HCT116 (cell line): ENCODE measurements around the gene TWF1. TPM values are rescaled to one million over a fixed set of nuclear protein-coding genes. Genes with fewer than 3 reads are reported as not detected.

Source experiments
- ATAC-seq: fragments of 200-7000 bp; cut with Tn5 transposase; 2 replicates; pipeline ENCODE4 v1.9.1; 2020; ENCODE audit warnings: mild to moderate bottlenecking, moderate library complexity
- BruUV-seq: library from RNA; stranded (reverse); fragments of 400-500 nt; replicated peaks from 2 replicates; lab custom pipeline; 2021; lab: Mats Ljungman, UMichigan
- CTCF ChIA-PET: fragments of 300-600 bp; sonication (Branson Sonifier 250); formaldehyde crosslinking; loops from one replicate; lab custom pipeline; 2021; ENCODE audit warnings: antibody characterized with exemption; lab: Charles Lee
- POLR2A ChIA-PET: fragments of 300-600, 350-600 bp; sonication (Branson Sonifier 250); formaldehyde crosslinking; loops from one replicate; lab custom pipeline; 2021; ENCODE audit warnings: antibody characterized with exemption; lab: Charles Lee
- RAD21 ChIA-PET, 2 experiments: fragments of 300-600 bp; sonication (Branson Sonifier 250); formaldehyde crosslinking; loops; one replicate each; lab custom pipeline; 2023; ENCODE audit warnings: low total read pairs in 2 of 2; ENCODE audit not compliant: uncharacterized antibody in 2 of 2, unreplicated experiment in 2 of 2, low non-redundant PET in 1 of 2; lab: Charles Lee
- DNase-seq: peaks from one replicate; pipeline ENCODE4 v3.0.0-alpha.2; 2010; ENCODE audit warnings: low read depth, low spot score
- H2AFZ ChIP-seq: fragments of 200-600 bp; shearing (Covaris generic), sonication (generic); 2 replicates; pipeline ENCODE4 v1.6.1; 2017; ENCODE audit warnings: low read depth, mixed run types, mixed read lengths, antibody characterized with exemption, low read length; ENCODE audit not compliant: poor library complexity, severe bottlenecking
- H3K27ac ChIP-seq: 2 replicates; pipeline ENCODE4 v1.5.1; 2012; ENCODE audit warnings: low read depth, low read length
- H3K27me3 ChIP-seq: fragments of 200-600 bp; sonication (generic); 2 replicates; pipeline ENCODE4 v1.6.1; 2016; ENCODE audit warnings: mixed run types, low read length, mixed read lengths; ENCODE audit not compliant: insufficient read depth
- H3K36me3 ChIP-seq, 2 experiments: fragments of 200-500 bp in 1 of 2; fragments of 200-600 bp in 1 of 2; sonication (Bioruptor generic) in 1 of 2; sonication (generic) in 1 of 2; 2 replicates each; pipeline versions ENCODE4 v1.5.1 to v1.6.1; 2014 to 2016; ENCODE audit warnings: low read length in 2 of 2, inconsistent platforms in 1 of 2, mixed read lengths in 1 of 2, mixed run types in 1 of 2; ENCODE audit not compliant: insufficient read depth in 2 of 2, control insufficient read depth in 1 of 2
- H3K4me1 ChIP-seq, 2 experiments: fragments of 200-600 bp in 1 of 2; sonication (generic) in 1 of 2; 2 replicates each; pipeline versions ENCODE4 v1.5.1 to v1.6.1; 2012 to 2017; ENCODE audit warnings: low read length in 2 of 2, inconsistent platforms in 1 of 2, mild to moderate bottlenecking in 1 of 2, mixed read lengths in 1 of 2, mixed run types in 1 of 2, moderate library complexity in 1 of 2; ENCODE audit not compliant: insufficient read depth in 2 of 2, control insufficient read depth in 1 of 2
- H3K4me2 ChIP-seq: fragments of 200-600 bp; sonication (generic); 2 replicates; pipeline ENCODE4 v1.6.1; 2017; ENCODE audit warnings: mixed run types, low read length, mixed read lengths
- H3K4me3 ChIP-seq, 2 experiments: fragments of 200-600 bp in 1 of 2; sonication (generic) in 1 of 2; replicated peaks in 1 of 2; 2 replicates each; pipeline ENCODE4 v1.5.1; 2011 to 2016; ENCODE audit warnings: low read length in 2 of 2, control low read depth in 1 of 2, low read depth in 1 of 2, mild to moderate bottlenecking in 1 of 2, mixed read lengths in 1 of 2, mixed run types in 1 of 2
- H3K79me2 ChIP-seq: fragments of 200-600 bp; sonication (generic); 2 replicates; pipeline ENCODE4 v1.6.1; 2017; ENCODE audit warnings: mild to moderate bottlenecking, mixed run types, low read length, moderate library complexity, mixed read lengths; ENCODE audit not compliant: insufficient read depth
- H3K9ac ChIP-seq: fragments of 200-600 bp; sonication (generic); 2 replicates; pipeline ENCODE4 v1.6.1; 2016; ENCODE audit warnings: low read length, mixed read lengths
- H3K9me2 ChIP-seq: fragments of 200-600 bp; sonication (generic), shearing (Covaris generic); 2 replicates; pipeline ENCODE4 v1.6.1; 2017; ENCODE audit warnings: mixed run types, mild to moderate bottlenecking, moderate library complexity; ENCODE audit not compliant: insufficient read depth
- H3K9me3 ChIP-seq, 2 experiments: fragments of 200-500 bp in 1 of 2; fragments of 200-600 bp in 1 of 2; sonication (Bioruptor generic) in 1 of 2; sonication (generic) in 1 of 2; 2 replicates each; pipeline ENCODE4 v1.6.1; 2014 to 2017; ENCODE audit warnings: low read length in 2 of 2, mixed read lengths in 2 of 2, inconsistent platforms in 1 of 2, low read depth in 1 of 2, mild to moderate bottlenecking in 1 of 2, mixed run types in 1 of 2, moderate library complexity in 1 of 2; ENCODE audit not compliant: control insufficient read depth in 1 of 2, insufficient read depth in 1 of 2
- H4K20me1 ChIP-seq: fragments of 200-600 bp; sonication (generic), shearing (Covaris generic); 2 replicates; pipeline ENCODE4 v1.6.1; 2017; ENCODE audit warnings: mixed run types, mild to moderate bottlenecking, moderate library complexity; ENCODE audit not compliant: insufficient read depth
- CBX3 ChIP-seq: IDR thresholded peaks from 2 replicates; pipeline ENCODE4 v1.6.1; 2012; ENCODE audit warnings: low read depth
- CEBPB ChIP-seq: IDR thresholded peaks from 2 replicates; pipeline ENCODE4 v1.6.1; 2012; ENCODE audit warnings: low read depth
- EGR1 ChIP-seq: IDR thresholded peaks from 2 replicates; pipeline ENCODE4 v1.6.1; 2012; ENCODE audit warnings: low read depth
- ELF1 ChIP-seq: IDR thresholded peaks from 2 replicates; pipeline ENCODE4 v1.6.1; 2012; ENCODE audit warnings: low read depth, borderline replicate concordance
- EZH2 ChIP-seq: fragments of 200-600 bp; sonication (generic); IDR thresholded peaks from 2 replicates; pipeline ENCODE4 v1.6.1; 2017; ENCODE audit warnings: antibody characterized with exemption, mixed run types
- EZH2phosphoT487 ChIP-seq: fragments of 200-600 bp; IDR thresholded peaks from 2 replicates; pipeline ENCODE4 v1.6.1; 2018; ENCODE audit warnings: antibody characterized with exemption, borderline replicate concordance
- FOSL1 ChIP-seq: IDR thresholded peaks from 2 replicates; pipeline ENCODE4 v1.6.1; 2012; ENCODE audit warnings: low read depth
- JUND ChIP-seq: IDR thresholded peaks from 2 replicates; pipeline ENCODE4 v1.6.1; 2012
- POLR2A ChIP-seq: IDR thresholded peaks from 2 replicates; pipeline ENCODE4 v1.7.0; 2011; ENCODE audit warnings: borderline replicate concordance; ENCODE audit not compliant: insufficient read depth, insufficient read length; ENCODE audit errors: extremely low read depth
- POLR2AphosphoS5 ChIP-seq: IDR thresholded peaks from 2 replicates; pipeline ENCODE4 v1.6.1; 2011; ENCODE audit warnings: mild to moderate bottlenecking, low read depth, low read length, moderate library complexity
- RAD21 ChIP-seq: IDR thresholded peaks from 2 replicates; pipeline ENCODE4 v1.6.1; 2012; ENCODE audit warnings: low read depth, mild to moderate bottlenecking
- SIN3A ChIP-seq: IDR thresholded peaks from 2 replicates; pipeline ENCODE4 v1.6.1; 2012; ENCODE audit warnings: low read depth
- SP1 ChIP-seq: IDR thresholded peaks from 2 replicates; pipeline ENCODE4 v1.6.1; 2012; ENCODE audit warnings: low read depth
- SRF ChIP-seq: IDR thresholded peaks from 2 replicates; pipeline ENCODE4 v1.6.1; 2012; ENCODE audit warnings: low read depth
- TCF7L2 ChIP-seq: IDR thresholded peaks from 2 replicates; pipeline ENCODE4 v1.7.0; 2011; ENCODE audit warnings: borderline replicate concordance, inconsistent platforms; ENCODE audit not compliant: insufficient read depth, insufficient read length; ENCODE audit errors: extremely low read depth
- YY1 ChIP-seq: IDR thresholded peaks from 2 replicates; pipeline ENCODE4 v1.6.1; 2011; ENCODE audit warnings: low read length, low read depth, moderate library complexity, mild to moderate bottlenecking; ENCODE audit not compliant: insufficient replicate concordance; ENCODE audit errors: extremely low read depth
- ZFX ChIP-seq: fragments of 450-650 bp; IDR thresholded peaks from 2 replicates; pipeline ENCODE4 v1.6.1; 2017
- ZNF274 ChIP-seq: fragments of 200-500 bp; sonication (Bioruptor generic); IDR thresholded peaks from 2 replicates; pipeline ENCODE4 v1.6.1; 2014; ENCODE audit warnings: mild to moderate bottlenecking, low read depth, low read length, inconsistent platforms
- intact Hi-C: fragments of 100-400 bp; cut with micrococcal nuclease; formaldehyde crosslinking; loops from 2 replicates; pipeline ENCODE4 v1.10.0; 2022
- total RNA-seq: library from RNA; stranded (reverse); gene quantifications from one replicate; pipeline ENCODE4 v1.2.1, GENCODE V29; 2021; ENCODE audit not compliant: unreplicated experiment
- TF ChIP-seq, protein P1 (sequence below), 3 experiments: fragments of 200-600 bp in 1 of 3; sonication (generic) in 1 of 3; IDR thresholded peaks in 2 of 3; conservative IDR thresholded peaks in 1 of 3; 2 replicates each; pipeline ENCODE4 v1.5.1; 2012 to 2017; ENCODE audit warnings: low read depth in 2 of 3, low read length in 2 of 3, antibody characterized with exemption in 1 of 3, borderline replicate concordance in 1 of 3, control low read depth in 1 of 3, mild to moderate bottlenecking in 1 of 3, mixed read lengths in 1 of 3, mixed run types in 1 of 3, moderate library complexity in 1 of 3; ENCODE audit not compliant: insufficient read depth in 1 of 3
- TF ChIP-seq, protein P2 (sequence below): IDR thresholded peaks from 2 replicates; pipeline ENCODE4 v1.6.1; 2011; ENCODE audit warnings: mild to moderate bottlenecking, low read length, moderate library complexity; ENCODE audit not compliant: insufficient replicate concordance; ENCODE audit errors: extremely low read depth
- TF ChIP-seq, protein P3 (sequence below): IDR thresholded peaks from 2 replicates; pipeline ENCODE4 v1.6.1; 2012
- TF ChIP-seq, protein P4 (sequence below): IDR thresholded peaks from 2 replicates; pipeline ENCODE4 v1.6.1; 2012

The TWF1 gene
- total RNA-seq, 1 experiment from 2014 or later = 125 TPM

DNA sequence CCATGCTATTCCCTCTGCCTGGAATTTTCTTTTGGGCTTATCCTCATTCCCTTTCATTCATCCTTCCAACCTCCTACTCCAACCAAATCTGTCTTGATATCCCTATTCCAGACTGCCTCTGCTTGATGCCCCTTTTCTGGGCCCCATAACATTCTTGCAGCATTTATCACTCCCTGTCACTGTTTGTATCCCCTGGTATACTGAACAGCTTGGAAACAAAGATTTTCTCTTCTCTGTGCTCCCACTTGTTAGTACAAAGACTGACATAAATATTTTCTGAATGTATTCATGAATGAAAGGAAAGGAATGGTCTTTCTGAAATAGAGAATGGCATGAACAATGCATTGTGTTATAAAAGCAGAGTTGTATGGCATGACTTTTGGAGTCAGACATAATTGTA lies 39.8 kb downstream of the TWF1 start (continued):
- TF ChIP-seq, protein P1, sequence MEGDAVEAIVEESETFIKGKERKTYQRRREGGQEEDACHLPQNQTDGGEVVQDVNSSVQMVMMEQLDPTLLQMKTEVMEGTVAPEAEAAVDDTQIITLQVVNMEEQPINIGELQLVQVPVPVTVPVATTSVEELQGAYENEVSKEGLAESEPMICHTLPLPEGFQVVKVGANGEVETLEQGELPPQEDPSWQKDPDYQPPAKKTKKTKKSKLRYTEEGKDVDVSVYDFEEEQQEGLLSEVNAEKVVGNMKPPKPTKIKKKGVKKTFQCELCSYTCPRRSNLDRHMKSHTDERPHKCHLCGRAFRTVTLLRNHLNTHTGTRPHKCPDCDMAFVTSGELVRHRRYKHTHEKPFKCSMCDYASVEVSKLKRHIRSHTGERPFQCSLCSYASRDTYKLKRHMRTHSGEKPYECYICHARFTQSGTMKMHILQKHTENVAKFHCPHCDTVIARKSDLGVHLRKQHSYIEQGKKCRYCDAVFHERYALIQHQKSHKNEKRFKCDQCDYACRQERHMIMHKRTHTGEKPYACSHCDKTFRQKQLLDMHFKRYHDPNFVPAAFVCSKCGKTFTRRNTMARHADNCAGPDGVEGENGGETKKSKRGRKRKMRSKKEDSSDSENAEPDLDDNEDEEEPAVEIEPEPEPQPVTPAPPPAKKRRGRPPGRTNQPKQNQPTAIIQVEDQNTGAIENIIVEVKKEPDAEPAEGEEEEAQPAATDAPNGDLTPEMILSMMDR (IDR thresholded peaks at IDR 0.05 in 2 of 3, conservative IDR thresholded peaks at IDR 0.05 in 1 of 3; ENCODE audit: borderline replicate concordance in 1 of 3, insufficient read depth in 1 of 3, low read depth in 2 of 3, low read length in 2 of 3) = no peak
- TF ChIP-seq, protein P2, sequence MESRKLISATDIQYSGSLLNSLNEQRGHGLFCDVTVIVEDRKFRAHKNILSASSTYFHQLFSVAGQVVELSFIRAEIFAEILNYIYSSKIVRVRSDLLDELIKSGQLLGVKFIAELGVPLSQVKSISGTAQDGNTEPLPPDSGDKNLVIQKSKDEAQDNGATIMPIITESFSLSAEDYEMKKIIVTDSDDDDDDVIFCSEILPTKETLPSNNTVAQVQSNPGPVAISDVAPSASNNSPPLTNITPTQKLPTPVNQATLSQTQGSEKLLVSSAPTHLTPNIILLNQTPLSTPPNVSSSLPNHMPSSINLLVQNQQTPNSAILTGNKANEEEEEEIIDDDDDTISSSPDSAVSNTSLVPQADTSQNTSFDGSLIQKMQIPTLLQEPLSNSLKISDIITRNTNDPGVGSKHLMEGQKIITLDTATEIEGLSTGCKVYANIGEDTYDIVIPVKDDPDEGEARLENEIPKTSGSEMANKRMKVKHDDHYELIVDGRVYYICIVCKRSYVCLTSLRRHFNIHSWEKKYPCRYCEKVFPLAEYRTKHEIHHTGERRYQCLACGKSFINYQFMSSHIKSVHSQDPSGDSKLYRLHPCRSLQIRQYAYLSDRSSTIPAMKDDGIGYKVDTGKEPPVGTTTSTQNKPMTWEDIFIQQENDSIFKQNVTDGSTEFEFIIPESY = no peak
- TF ChIP-seq RAD21 (no peak), ELF1 (no peak), CEBPB (no peak), EZH2 (no peak), SIN3A (no peak)
- TF ChIP-seq, protein P3, sequence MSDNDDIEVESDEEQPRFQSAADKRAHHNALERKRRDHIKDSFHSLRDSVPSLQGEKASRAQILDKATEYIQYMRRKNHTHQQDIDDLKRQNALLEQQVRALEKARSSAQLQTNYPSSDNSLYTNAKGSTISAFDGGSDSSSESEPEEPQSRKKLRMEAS = no peak

DNA sequence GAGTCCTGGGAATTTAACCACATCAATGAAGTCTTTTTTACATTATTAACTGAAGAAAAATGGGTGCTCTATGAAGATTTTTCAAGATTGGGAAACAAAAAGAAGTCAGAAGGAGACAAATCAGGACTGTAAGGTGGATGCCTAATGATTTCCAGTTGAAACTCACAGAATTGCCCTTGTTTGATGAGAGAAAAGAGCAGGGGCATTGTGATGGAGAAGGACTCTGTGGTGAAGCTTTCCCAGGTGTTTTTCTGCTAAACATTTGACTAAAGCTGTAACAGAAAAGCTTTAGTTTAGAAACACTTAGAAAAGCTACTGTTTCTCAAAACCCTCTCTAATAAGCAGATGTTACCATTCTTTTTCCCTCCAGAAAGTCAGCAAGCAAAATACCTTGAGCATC lies 41.6 kb downstream of the TWF1 start:
- CTCF ChIA-PET = no interaction called here
- no peaks in the 10 kb centered on the region for H3K36me3 ChIP-seq
- BruUV-seq = no TSS peak
- no peak for ATAC-seq
- no peaks in the 10 kb centered on the region for H3K27me3 ChIP-seq
- H3K9me2 ChIP-seq = no peaks in the 10 kb centered on the region
- H4K20me1 ChIP-seq = no peaks in the 10 kb centered on the region
- H2AFZ ChIP-seq = no peak overlapping the region
- H3K4me3 ChIP-seq = no peak overlapping the region
- no peak for DNase-seq
- H3K9me3 ChIP-seq = no peaks in the 10 kb centered on the region
- no peak overlapping the region for H3K27ac ChIP-seq
- H3K4me2 ChIP-seq = no peak overlapping the region
- no peak overlapping the region for H3K9ac ChIP-seq
- peaks cover 6 to 8% of the 10 kb centered on the region in 2 experiments; a peak in 3 of 4 replicates for H3K4me1 ChIP-seq
- TF ChIP-seq FOSL1 (no peak), POLR2A (no peak), ZFX (no peak), EZH2 (no peak), EZH2phosphoT487 (no peak), JUND (no peak), SRF (no peak), YY1 (no peak), CEBPB (no peak), CBX3 (no peak), POLR2AphosphoS5 (no peak), RAD21 (no peak), EGR1 (no peak), SP1 (no peak), ZNF274 (no peak), TCF7L2 (no peak)
- TF ChIP-seq, protein P3 = no peak
- TF ChIP-seq, protein P4, sequence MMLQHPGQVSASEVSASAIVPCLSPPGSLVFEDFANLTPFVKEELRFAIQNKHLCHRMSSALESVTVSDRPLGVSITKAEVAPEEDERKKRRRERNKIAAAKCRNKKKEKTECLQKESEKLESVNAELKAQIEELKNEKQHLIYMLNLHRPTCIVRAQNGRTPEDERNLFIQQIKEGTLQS = no peak
- H3K79me2 ChIP-seq = no peaks in the 10 kb centered on the region
- intact Hi-C loops = no loop called here
- POLR2A ChIA-PET = no interaction called here
- RAD21 ChIA-PET = no interaction called here
